ENCODE data around the gene FMO1.

FMO1 gene

GRCh38 chr1:171295821-171296220, 47.5 kb downstream of the FMO1 start:
- no peak overlapping the region for H3K4me2 ChIP-seq (ENCODE audit: low read length)
- no peaks in the 10 kb centered on the region for H3K79me2 ChIP-seq
- H3K27ac ChIP-seq = no peak overlapping the region
- no peak overlapping the region for H2AFZ ChIP-seq
- H3K9me3 ChIP-seq (ENCODE audit: control insufficient read depth, low read length) = no peaks in the 10 kb centered on the region
- H3K9ac ChIP-seq = no peak overlapping the region
- H3K4me3 ChIP-seq (ENCODE audit: low read depth, low read length) = no peak overlapping the region
- H3K27me3 ChIP-seq (ENCODE audit: control insufficient read depth, insufficient read depth, low read length) = no peaks in the 10 kb centered on the region
- H3K36me3 ChIP-seq (ENCODE audit: control insufficient read depth, insufficient read depth, low read length) = no peaks in the 10 kb centered on the region
- H3K4me1 ChIP-seq = no peaks in the 10 kb centered on the region
- TF ChIP-seq CTCF (IDR thresholded peaks at IDR 0.05) = no peak

GRCh38 chr1:171296897-171297296, 48.6 kb downstream of the FMO1 start:
- Histone ChIP-seq H3K36me3 (ENCODE audit: control insufficient read depth, insufficient read depth, low read length) (no peaks in the 10 kb centered on the region), H3K27ac (no peak overlapping the region), H3K4me1 (no peaks in the 10 kb centered on the region), H2AFZ (no peak overlapping the region), H3K79me2 (no peaks in the 10 kb centered on the region), H3K27me3 (ENCODE audit: control insufficient read depth, insufficient read depth, low read length) (no peaks in the 10 kb centered on the region), H3K4me2 (ENCODE audit: low read length) (no peak overlapping the region), H3K4me3 (ENCODE audit: low read depth, low read length) (no peak overlapping the region), H3K9me3 (ENCODE audit: control insufficient read depth, low read length) (no peaks in the 10 kb centered on the region), H3K9ac (no peak overlapping the region)
- no peak for TF ChIP-seq CTCF (IDR thresholded peaks at IDR 0.05)

- Histone ChIP-seq H3K27ac (no peak overlapping the region), H3K4me2 (ENCODE audit: low read length) (no peak overlapping the region), H3K79me2 (no peaks in the 10 kb centered on the region), H3K27me3 (ENCODE audit: control insufficient read depth, insufficient read depth, low read length) (no peaks in the 10 kb centered on the region), H3K36me3 (ENCODE audit: control insufficient read depth, insufficient read depth, low read length) (no peaks in the 10 kb centered on the region), H3K9me3 (ENCODE audit: control insufficient read depth, low read length) (no peaks in the 10 kb centered on the region), H3K9ac (no peak overlapping the region), H3K4me1 (no peaks in the 10 kb centered on the region), H3K4me3 (ENCODE audit: low read depth, low read length) (no peak overlapping the region), H2AFZ (no peak overlapping the region)
- no peak for TF ChIP-seq CTCF (IDR thresholded peaks at IDR 0.05)
These were observed 50.4 kb downstream of the FMO1 start for GRCh38 chr1:171298696-171299095.

GRCh38 chr1:171299342-171299741, 51.0 kb downstream of the FMO1 start:
- Histone ChIP-seq H3K4me1 (no peaks in the 10 kb centered on the region), H3K27ac (no peak overlapping the region), H3K4me3 (ENCODE audit: low read depth, low read length) (no peak overlapping the region), H3K36me3 (ENCODE audit: control insufficient read depth, insufficient read depth, low read length) (no peaks in the 10 kb centered on the region), H2AFZ (no peak overlapping the region), H3K9me3 (ENCODE audit: control insufficient read depth, low read length) (no peaks in the 10 kb centered on the region), H3K9ac (no peak overlapping the region), H3K79me2 (no peaks in the 10 kb centered on the region), H3K4me2 (ENCODE audit: low read length) (no peak overlapping the region), H3K27me3 (ENCODE audit: control insufficient read depth, insufficient read depth, low read length) (no peaks in the 10 kb centered on the region)
- TF ChIP-seq CTCF (IDR thresholded peaks at IDR 0.05) = no peak

- no peak overlapping the region for H3K4me3 ChIP-seq (ENCODE audit: low read depth, low read length)
- TF ChIP-seq CTCF (IDR thresholded peaks at IDR 0.05) = no peak
- no peaks in the 10 kb centered on the region for H3K4me1 ChIP-seq
- no peaks in the 10 kb centered on the region for H3K36me3 ChIP-seq (ENCODE audit: control insufficient read depth, insufficient read depth, low read length)
- H3K9ac ChIP-seq = no peak overlapping the region
- no peaks in the 10 kb centered on the region for H3K79me2 ChIP-seq
- no peak overlapping the region for H2AFZ ChIP-seq
- no peaks in the 10 kb centered on the region for H3K27me3 ChIP-seq (ENCODE audit: control insufficient read depth, insufficient read depth, low read length)
- no peak overlapping the region for H3K4me2 ChIP-seq (ENCODE audit: low read length)
- H3K9me3 ChIP-seq (ENCODE audit: control insufficient read depth, low read length) = no peaks in the 10 kb centered on the region
- H3K27ac ChIP-seq = no peak overlapping the region
These were observed 52.1 kb downstream of the FMO1 start for GRCh38 chr1:171300401-171300800.
